Measurements from ENCODE around the gene CDC14A.

- TF ChIP-seq POLR2AphosphoS5 (IDR thresholded peaks at IDR 0.05) (no peak), CTCF (IDR thresholded peaks at IDR 0.05) (no peak), POLR2A (IDR thresholded peaks at IDR 0.05) (no peak)
These were observed 100.3 kb downstream of the CDC14A start for GRCh38 chr1:100452641-100453040.
